HG03175 (cell line): ENCODE data around the gene IL36RN.
"Not testable (repeated sequence)": the region's sequence is repeated elsewhere in the genome, so short reads cannot be mapped to it uniquely, and the experiment has no call there.

Experiments
- ATAC-seq: cut with Tn5 transposase; IDR thresholded peaks from one replicate; pipeline ENCODE4 v1.9.1; 2021; ENCODE audit warnings: mild to moderate bottlenecking, moderate library complexity; ENCODE audit not compliant: unreplicated experiment

IL36RN gene

DNA sequence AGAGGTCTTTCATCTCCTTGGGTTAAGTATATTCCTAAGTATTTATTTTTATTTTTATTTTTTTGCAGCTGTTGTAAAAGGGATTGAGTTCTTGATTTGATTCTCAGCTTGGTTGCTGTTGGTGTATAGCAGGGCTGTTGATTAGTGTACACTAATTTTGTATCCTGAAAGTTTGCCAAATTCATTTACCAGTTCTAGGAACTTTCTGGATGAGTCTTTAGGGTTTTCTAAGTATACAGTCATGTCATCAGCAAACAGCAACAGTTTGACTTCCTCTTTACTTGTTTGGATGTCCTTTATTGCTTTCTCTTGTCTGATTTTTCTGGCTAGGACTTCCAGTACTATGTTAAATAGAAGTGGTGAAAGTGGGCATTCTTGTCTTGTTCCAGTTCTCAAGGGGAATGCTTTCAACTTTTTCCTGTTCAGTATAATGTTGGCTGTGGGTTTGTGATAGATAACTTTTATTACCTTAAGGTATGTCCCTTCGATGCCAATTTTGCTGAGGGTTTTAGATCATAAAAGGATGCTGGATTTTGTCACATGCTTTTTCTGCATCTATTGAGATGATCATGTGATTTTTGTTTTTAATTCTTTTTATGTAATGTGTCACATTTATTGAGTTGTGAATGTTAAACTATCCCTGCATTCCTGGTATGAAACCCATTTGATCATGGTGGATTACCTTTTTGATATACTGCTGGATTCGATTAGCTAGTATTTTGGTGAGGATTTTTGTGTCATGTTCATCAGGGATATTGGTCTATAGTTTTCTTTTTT is 38.0 kb downstream of the IL36RN start:
- ATAC-seq: not testable (repeated sequence)

DNA sequence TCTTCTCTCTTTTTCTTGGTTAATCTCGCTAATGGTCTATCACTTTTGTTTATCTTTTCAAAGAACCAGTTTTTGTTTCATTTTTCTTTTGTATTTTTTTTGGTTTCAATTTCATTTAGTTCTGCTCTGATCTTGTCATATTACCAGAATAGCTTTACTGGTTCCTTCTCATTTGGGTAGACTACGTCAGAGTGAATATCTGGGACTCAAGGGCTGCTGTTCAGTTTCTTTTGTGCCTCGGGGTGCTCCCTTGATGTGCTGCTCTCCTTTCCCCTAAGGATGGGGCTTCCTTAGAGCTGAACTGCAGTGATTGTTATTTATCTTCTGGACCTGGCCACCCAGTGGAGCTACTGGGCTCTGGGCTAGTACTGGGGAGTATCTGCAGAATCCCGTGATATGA is 39.0 kb downstream of the IL36RN start:
- ATAC-seq: no peak

DNA sequence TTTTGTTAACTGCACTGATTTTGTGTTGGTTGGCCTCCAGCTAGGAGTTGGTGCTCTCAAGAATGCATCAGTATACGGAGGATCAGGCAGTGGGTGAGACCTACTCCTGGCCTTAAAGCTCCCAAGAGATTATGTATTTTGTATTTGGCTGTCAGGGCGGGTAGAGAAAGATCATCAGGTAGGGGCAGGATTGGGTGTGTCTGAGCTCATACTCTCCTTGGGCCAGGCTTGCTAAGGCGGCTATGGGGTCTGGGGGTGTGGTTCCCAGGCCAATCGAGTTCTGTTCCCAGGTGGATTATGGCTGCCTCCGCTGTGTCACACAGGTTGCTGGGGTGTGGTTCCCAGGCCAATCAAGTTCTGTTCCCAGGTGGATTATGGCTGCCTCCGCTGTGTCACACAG is 39.5 kb downstream of the IL36RN start:
- no peak for ATAC-seq

DNA sequence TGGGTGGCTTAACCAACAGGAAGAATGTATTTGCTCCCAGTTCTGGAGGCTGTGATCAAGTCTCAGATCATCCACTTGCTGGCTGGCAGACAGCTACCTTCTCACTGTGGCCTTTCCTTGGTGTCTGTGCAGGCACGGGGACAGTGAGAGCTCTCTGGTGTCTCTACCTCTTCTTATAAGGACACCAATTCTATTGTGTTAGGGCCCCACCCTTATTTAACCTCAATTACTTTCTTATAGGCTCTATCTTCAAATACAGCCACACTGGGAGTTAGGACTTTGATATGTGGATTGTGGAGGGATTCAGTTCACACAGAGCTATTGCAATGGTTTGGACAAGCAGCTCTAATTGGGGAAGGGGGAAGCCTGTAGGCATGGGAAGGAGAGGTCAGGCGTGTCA is 43.1 kb downstream of the IL36RN start:
- no peak for ATAC-seq

DNA sequence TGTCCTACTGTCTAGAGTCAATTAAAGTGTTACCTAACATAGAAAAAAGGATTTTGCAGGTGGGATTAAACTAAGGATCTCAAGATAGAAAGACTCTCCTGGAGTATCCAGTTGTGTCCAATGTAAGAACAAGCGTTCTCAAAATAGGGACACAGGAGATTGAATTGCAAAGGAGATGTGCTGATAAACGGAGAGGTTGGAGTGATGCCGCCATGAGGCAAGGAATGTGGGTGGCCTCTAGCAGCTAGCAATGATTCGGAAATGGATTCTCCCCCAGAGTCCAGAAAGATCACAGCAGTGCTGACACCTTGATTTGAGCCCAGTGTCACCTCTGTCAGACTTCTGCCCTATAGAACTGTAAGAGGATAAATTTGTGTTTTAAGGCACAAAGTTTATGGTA is 44.3 kb downstream of the IL36RN start:
- ATAC-seq: no peak

DNA sequence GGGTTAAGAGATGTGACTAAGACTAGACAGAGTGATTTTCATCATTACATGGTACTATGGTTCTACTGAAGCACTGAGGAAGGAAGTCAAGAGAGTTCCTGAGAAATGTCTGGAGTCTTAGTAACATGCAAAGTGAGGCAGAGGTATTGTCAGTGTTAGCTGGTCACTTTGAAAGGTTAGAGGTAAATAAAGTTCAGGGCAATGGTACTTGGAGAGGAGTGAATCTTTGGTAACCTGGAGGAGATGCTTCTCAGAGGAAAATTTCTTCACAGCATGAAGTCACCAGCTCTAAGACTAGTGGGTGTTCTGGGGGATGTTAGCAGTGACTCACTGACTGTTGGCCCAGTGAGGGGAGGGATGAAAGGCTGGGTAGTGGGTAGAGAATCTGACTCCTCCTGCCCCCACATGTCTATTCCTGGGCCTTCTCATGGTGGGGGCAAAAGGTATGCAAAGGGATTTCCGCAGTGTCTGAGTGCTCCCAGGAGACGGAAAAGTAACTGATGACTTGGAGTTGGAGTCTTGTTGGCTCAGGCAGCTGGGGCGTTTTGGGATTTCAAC is 45.1 kb downstream of the IL36RN start:
- ATAC-seq: no peak

DNA sequence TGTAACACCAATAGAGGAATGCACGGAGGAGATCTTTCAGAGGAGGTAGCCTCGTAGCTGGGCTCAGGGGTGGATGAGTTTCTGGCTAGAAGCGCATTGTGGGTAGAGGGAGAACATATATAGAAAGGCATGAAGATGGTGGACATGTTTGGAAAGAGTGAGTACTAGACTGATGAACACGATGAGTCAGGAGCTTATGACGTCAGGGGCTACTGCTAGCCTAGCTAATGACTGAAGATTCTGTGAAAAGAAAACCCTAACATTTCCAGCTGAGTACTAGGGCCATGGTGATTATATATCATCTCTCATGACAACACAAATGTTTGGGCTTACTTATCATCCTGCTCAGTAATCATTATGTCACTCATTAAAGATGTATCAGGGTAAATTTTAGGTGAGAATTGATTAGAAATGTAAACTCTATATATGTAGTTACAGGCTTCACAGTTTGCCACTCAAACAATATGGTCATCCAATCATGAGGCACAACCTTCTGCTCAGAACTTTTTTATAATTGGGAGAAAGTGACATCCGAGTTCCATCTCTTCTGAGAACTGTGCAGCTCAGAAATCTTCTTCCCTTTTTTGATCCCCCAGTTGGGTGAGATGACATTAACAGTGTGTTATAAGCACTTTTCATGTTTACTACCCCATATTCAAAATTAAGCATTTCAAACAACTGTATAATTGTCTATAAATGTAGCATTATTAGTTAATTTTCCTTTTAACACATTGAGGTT is 46.2 kb downstream of the IL36RN start:
- no peak for ATAC-seq

DNA sequence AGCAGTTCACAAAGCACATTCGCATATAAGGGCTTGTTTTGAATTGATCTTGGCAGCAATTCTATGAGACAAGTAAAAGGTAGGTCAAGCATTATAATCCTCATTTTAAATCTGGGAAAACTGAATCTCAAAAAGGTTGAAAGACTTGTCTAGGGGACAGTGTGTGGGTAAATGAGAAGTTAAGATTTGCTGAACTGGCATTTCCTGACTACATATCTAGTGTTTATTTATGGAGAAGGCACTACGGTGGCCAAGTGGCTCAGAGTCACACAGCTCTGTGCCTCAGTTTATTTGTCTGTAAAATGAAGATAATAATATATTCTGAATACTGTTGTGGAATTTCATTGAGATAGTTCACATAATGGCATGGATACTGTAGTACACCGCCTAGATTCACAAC is 52.1 kb downstream of the IL36RN start:
- ATAC-seq: no peak

DNA sequence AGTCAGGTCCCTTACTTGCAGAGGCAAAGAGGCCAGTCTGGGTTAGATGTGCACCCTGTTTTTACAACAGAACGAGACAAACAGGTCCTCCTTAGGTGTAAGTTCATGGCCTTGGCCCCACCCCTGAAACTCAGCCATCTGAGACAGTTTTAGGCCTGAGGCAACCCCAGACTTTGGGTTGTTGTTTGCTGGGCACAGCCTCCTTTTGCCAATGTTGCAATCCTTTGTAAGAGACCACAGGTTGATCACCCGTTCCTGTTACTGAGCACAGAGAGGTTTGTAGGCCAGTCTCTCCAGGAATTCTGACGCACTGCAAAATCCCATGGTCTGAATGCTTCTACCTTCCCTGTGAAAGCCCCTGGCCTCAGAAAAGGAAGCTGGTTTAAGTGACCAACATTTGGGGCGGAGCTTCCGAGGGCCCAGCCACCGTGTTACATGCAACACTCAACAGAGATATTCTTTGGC is 52.9 kb downstream of the IL36RN start:
- no peak for ATAC-seq

DNA sequence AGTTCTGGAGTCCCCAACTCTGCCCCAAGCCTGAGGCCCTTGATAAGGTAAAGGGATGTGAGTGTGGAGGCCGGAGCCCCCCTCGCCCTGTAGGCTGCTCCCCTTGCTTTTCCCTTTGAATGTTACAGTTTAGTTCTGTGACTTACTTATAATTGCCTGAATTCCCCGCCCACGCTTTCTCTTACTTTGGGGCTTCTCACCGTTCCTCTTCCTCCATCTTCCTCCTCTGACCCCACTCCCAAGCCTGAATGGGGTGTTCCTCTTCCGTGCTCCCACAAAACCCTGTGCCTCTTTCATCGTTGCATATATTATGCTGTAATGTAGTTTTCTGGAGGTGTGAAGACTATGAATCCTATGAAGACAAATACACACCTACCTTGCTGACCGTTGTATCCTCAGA is 53.4 kb downstream of the IL36RN start:
- ATAC-seq: no peak

DNA sequence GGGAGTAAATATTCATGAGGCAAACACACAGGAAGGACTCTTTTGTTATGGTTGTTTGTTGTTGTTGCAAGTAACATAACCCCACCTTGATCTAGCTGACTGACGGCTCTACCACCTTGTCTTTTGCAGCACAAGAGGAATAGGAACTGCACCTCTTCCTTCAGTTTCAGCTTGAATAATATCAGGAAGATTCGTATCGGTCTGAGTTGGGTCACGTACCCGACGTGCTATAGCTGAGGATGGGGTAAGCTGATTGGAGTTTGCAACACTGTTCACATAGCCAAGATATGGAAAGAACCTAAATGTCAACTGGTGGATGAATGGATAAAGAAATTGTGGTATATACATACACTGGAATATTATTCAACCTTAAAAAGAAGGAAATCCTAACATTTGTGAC is 53.9 kb downstream of the IL36RN start:
- no peak for ATAC-seq

DNA sequence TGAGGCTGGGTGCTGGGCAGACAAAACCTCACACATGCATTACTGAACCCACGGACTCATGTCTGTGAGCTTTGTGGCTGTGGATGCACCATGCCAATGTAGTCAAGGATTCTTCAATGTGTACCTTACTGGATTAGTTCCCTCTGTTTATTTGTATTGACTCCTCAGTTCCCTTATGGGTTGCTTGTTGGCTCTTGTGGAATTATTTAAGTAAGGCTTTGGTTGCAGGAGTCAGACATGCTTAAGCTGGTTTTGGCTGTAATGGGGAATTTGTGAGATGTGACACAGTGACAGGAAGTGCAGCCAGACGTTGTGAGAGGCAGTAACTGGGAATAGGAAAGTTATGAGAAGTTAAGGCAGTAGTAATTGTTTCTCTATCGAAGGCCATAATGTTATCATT is 54.8 kb downstream of the IL36RN start:
- no peak for ATAC-seq
